B cell (primary cell): ENCODE results near the gene JMJD8. TPM values are rescaled to one million over a fixed set of nuclear protein-coding genes. Genes with fewer than 3 reads are reported as not detected.

Experiments
- ATAC-seq: fragments of 200-7000 bp; cut with Tn5 transposase; one replicate; pipeline ENCODE4 v1.10.0; 2021; ENCODE audit warnings: low read depth, mild to moderate bottlenecking, moderate number of reproducible peaks, moderate library complexity
- CTCF ChIA-PET: fragments of 350-600 bp; sonication (Branson Sonifier 250); formaldehyde crosslinking; loops from one replicate; lab custom pipeline; 2021; ENCODE audit warnings: antibody characterized with exemption, inconsistent platforms; lab: Charles Lee
- POLR2A ChIA-PET: fragments of 350-600 bp; sonication (Branson Sonifier 250); formaldehyde crosslinking; loops from one replicate; lab custom pipeline; 2021; ENCODE audit warnings: antibody characterized with exemption; lab: Charles Lee
- DNase-seq: peaks from one replicate; pipeline ENCODE4 v3.0.0; 2013
- H2AFZ ChIP-seq: 2 replicates; pipeline ENCODE4 v1.6.1; 2012; ENCODE audit warnings: mild to moderate bottlenecking, low read depth, low read length; ENCODE audit not compliant: insufficient read depth, poor library complexity, severe bottlenecking
- H3K27ac ChIP-seq, 2 donors: 1 replicate in 1 of 2; 2 replicates in 1 of 2; pipeline ENCODE4 v1.5.1; 2012 to 2013; ENCODE audit warnings: low read length in 2 of 2, mild to moderate bottlenecking in 2 of 2, moderate library complexity in 1 of 2
- H3K27me3 ChIP-seq, 4 experiments: fragments of 200-600 bp in 1 of 4; sonication (generic) in 1 of 4; replicated peaks in 1 of 4; 1 replicate in 2 of 4; 2 replicates in 2 of 4; pipeline versions ENCODE4 v1.6.1 to v1.7.0; 2013 to 2016; ENCODE audit warnings: low read length in 3 of 4, mild to moderate bottlenecking in 2 of 4, mixed read lengths in 1 of 4, moderate library complexity in 1 of 4; ENCODE audit not compliant: insufficient read depth in 4 of 4, control insufficient read depth in 3 of 4; ENCODE audit errors: control extremely low read depth in 1 of 4
- H3K36me3 ChIP-seq, 2 experiments: replicated peaks in 1 of 2; 1 replicate in 1 of 2; 2 replicates in 1 of 2; pipeline versions ENCODE4 v1.6.1 to v1.7.1; 2013; ENCODE audit warnings: low read length in 1 of 2; ENCODE audit not compliant: insufficient read depth in 2 of 2, control insufficient read depth in 1 of 2; ENCODE audit errors: control extremely low read depth in 1 of 2, extremely low read depth in 1 of 2
- H3K4me1 ChIP-seq, 2 donors: fragments of 200-600 bp in 1 of 2; sonication (generic) in 1 of 2; 1 replicate in 1 of 2; 2 replicates in 1 of 2; pipeline versions ENCODE4 v1.5.1 to v1.6.1; 2013 to 2017; ENCODE audit warnings: low read length in 2 of 2; ENCODE audit not compliant: control insufficient read depth in 2 of 2, insufficient read depth in 2 of 2
- H3K4me2 ChIP-seq: replicated peaks from 2 replicates; pipeline ENCODE3; 2012; ENCODE audit warnings: mild to moderate bottlenecking, low read depth, low read length; ENCODE audit not compliant: poor library complexity, severe bottlenecking
- H3K4me3 ChIP-seq, 5 experiments: fragments of 200-600 bp in 1 of 5; sonication (generic) in 1 of 5; 1 replicate in 3 of 5; 2 replicates in 2 of 5; pipeline versions ENCODE4 v1.5.1 to v1.7.0; 2011 to 2016; ENCODE audit warnings: low read length in 4 of 5, mild to moderate bottlenecking in 4 of 5, low read depth in 2 of 5, control low read depth in 1 of 5, moderate library complexity in 1 of 5; ENCODE audit not compliant: insufficient read depth in 1 of 5; ENCODE audit errors: control extremely low read depth in 1 of 5, extremely low read depth in 1 of 5
- H3K79me2 ChIP-seq: fragments of 200-600 bp; sonication (generic); one replicate; pipeline ENCODE4 v1.6.0; 2016; ENCODE audit warnings: low read length; ENCODE audit not compliant: control insufficient read depth, insufficient read depth
- H3K9ac ChIP-seq: fragments of 200-600 bp; sonication (generic); 2 replicates; pipeline ENCODE4 v1.6.1; 2017; ENCODE audit warnings: mild to moderate bottlenecking, low read length, moderate library complexity
- H3K9me3 ChIP-seq, 3 donors: one replicate each; pipeline versions ENCODE4 v1.6.1 to v1.7.1; 2013; ENCODE audit warnings: low read length in 2 of 3; ENCODE audit not compliant: control insufficient read depth in 2 of 3, insufficient read depth in 1 of 3; ENCODE audit errors: control extremely low read depth in 1 of 3
- H4K20me1 ChIP-seq: 2 replicates; pipeline ENCODE4 v1.6.0; 2012; ENCODE audit warnings: mild to moderate bottlenecking, low read length; ENCODE audit not compliant: insufficient read depth, control insufficient read depth, poor library complexity, severe bottlenecking
- H3K27ac Mint-ChIP-seq: one replicate; pipeline ENCODE4 v1.8.0; 2021; ENCODE audit warnings: mixed read lengths
- H3K27me3 Mint-ChIP-seq: one replicate; pipeline ENCODE4 v1.8.0; 2021; ENCODE audit warnings: mixed read lengths
- H3K4me1 Mint-ChIP-seq: one replicate; pipeline ENCODE4 v1.8.0; 2021; ENCODE audit warnings: mixed read lengths
- H3K4me3 Mint-ChIP-seq: one replicate; pipeline ENCODE4 v1.8.0; 2021; ENCODE audit warnings: mixed read lengths
- H3K9me3 Mint-ChIP-seq: one replicate; pipeline ENCODE4 v1.8.0; 2022; ENCODE audit warnings: mixed read lengths; ENCODE audit not compliant: insufficient read depth
- CTCF ChIP-seq: fragments of 200-600 bp; IDR thresholded peaks from one replicate; pipeline ENCODE4 v1.8.0; 2022; ENCODE audit warnings: antibody characterized with exemption, mild to moderate bottlenecking
- EZH2 ChIP-seq: IDR thresholded peaks from 2 replicates; pipeline ENCODE4 v1.6.1; 2012; ENCODE audit warnings: borderline replicate concordance, low read depth, mild to moderate bottlenecking, moderate library complexity, low read length; ENCODE audit not compliant: insufficient read depth, poor library complexity, severe bottlenecking
- WGBS: methylation state at CpG from one replicate; pipeline ENCODE4 v1.1.5; 2013; ENCODE audit warnings: missing lambda C conversion rate; ENCODE audit not compliant: insufficient coverage; 5-methylcytosine and 5-hydroxymethylcytosine counted together
- intact Hi-C: fragments of 100-400 bp; cut with micrococcal nuclease; formaldehyde crosslinking; loops from one replicate; pipeline ENCODE4 v1.10.0; 2022
- polyA plus RNA-seq: library from polyadenylated mRNA; depleted of rRNA; stranded (reverse); fragments of >200 nt; gene quantifications from 2 replicates; pipeline ENCODE4 v1.2.3, GENCODE V29; 2012
- total RNA-seq, 2 donors: library from RNA; stranded (reverse); fragments of 120-200 nt in 1 of 2; gene quantifications; 1 replicate in 1 of 2; 2 replicates in 1 of 2; pipeline versions ENCODE4 v1.2.3 to v1.2.4, GENCODE V29; 2013 to 2022

The JMJD8 gene
- total and polyA plus RNA-seq, 2 donors (not counting 1 experiment from before 2014, with no cell fraction given): 46.3 to 69.3 TPM

- Mint-ChIP-seq H3K27ac (no peak overlapping the region), H3K9me3 (no peaks in the 10 kb centered on the region), H3K4me1 (peaks cover 20% of the 10 kb centered on the region), H3K4me3 (no peak overlapping the region), H3K27me3 (peaks cover 6% of the 10 kb centered on the region)
- ATAC-seq (no peak), DNase-seq (no peak)
- Histone ChIP-seq H3K4me2 (no peak overlapping the region), H3K36me3 (peaks cover 0 to 31% of the 10 kb centered on the region in 2 experiments), H4K20me1 (peaks cover 22% of the 10 kb centered on the region), H3K79me2 (no peaks in the 10 kb centered on the region), H3K27me3 (peaks cover 0 to 25% (median 11%) of the 10 kb centered on the region in 4 experiments), H3K9me3 (peaks cover 0 to 7% (median 0%) of the 10 kb centered on the region in 3 donors), H2AFZ (no peak overlapping the region), H3K27ac (no peak overlapping the region), H3K4me3 (no peak overlapping the region), H3K9ac (no peak overlapping the region), H3K4me1 (peaks cover 10 to 31% of the 10 kb centered on the region in 2 donors)
- TF ChIP-seq EZH2: no peak
- TF ChIP-seq CTCF: no peak
- intact Hi-C loops: no loop called here
- POLR2A ChIA-PET: no interaction called here
- WGBS: 95% methylated on average over 20 of the region's 22 CpGs
- CTCF ChIA-PET: no interaction called here
Observed at GRCh38 chr16:674214-674881, 9.8 kb downstream of the JMJD8 start.

- Histone ChIP-seq H3K4me2 (no peak overlapping the region), H3K27ac (no peak overlapping the region), H3K4me1 (peaks cover 14 to 31% of the 10 kb centered on the region in 2 donors), H3K79me2 (peaks cover 3% of the 10 kb centered on the region), H2AFZ (no peak overlapping the region), H3K36me3 (peaks cover 0 to 31% of the 10 kb centered on the region in 2 experiments), H3K9ac (no peak overlapping the region), H3K27me3 (peaks cover 0 to 25% (median 11%) of the 10 kb centered on the region in 4 experiments), H4K20me1 (peaks cover 30% of the 10 kb centered on the region), H3K4me3 (no peak overlapping the region), H3K9me3 (peaks cover 0 to 7% (median 0%) of the 10 kb centered on the region in 3 donors)
- H3K27ac Mint-ChIP-seq: no peak overlapping the region
- TF ChIP-seq EZH2 (no peak), CTCF (no peak)
- intact Hi-C loops: no loop called here
- no peak for DNase-seq
- ChIA-PET CTCF (interaction anchor here (1.2 kb wide), 1 partner anchor 12 kb away, joined by 3 read pairs; no protein-coding TSS in a partner anchor), POLR2A (no interaction called here)
- H3K4me1 Mint-ChIP-seq: peaks cover 19% of the 10 kb centered on the region
- H3K27me3 Mint-ChIP-seq: peaks cover 6% of the 10 kb centered on the region
- H3K4me3 Mint-ChIP-seq: no peak overlapping the region
- no peaks in the 10 kb centered on the region for H3K9me3 Mint-ChIP-seq
- no peak for ATAC-seq
- WGBS: 95% methylated on average over 17 of the region's 18 CpGs
Observed at GRCh38 chr16:673399-673991, 10.6 kb downstream of the JMJD8 start.
